Cardiac fibroblast (primary cell): Measurements from ENCODE around the gene EGLN2.
"Not testable (repeated sequence)": the region's sequence is repeated elsewhere in the genome, so short reads cannot be mapped to it uniquely, and the experiment has no call there.

Source experiments
- DNase-seq, 2 donors: peaks; one replicate each; pipeline versions ENCODE4 v3.0.0 to v3.0.0-alpha.2; 2010; ENCODE audit warnings: low read depth in 2 of 2
- H3K4me3 ChIP-seq, 2 donors: replicated peaks in 1 of 2; 1 replicate in 1 of 2; 2 replicates in 1 of 2; pipeline ENCODE4 v1.5.1; 2011; ENCODE audit warnings: low read depth in 2 of 2, low read length in 2 of 2, mild to moderate bottlenecking in 2 of 2, moderate library complexity in 1 of 2
- TF ChIP-seq, protein P1 (sequence below): IDR thresholded peaks from one replicate; pipeline ENCODE4 v1.5.1; 2011; ENCODE audit warnings: low read depth, mild to moderate bottlenecking, low read length, inconsistent platforms

Gene EGLN2

DNA sequence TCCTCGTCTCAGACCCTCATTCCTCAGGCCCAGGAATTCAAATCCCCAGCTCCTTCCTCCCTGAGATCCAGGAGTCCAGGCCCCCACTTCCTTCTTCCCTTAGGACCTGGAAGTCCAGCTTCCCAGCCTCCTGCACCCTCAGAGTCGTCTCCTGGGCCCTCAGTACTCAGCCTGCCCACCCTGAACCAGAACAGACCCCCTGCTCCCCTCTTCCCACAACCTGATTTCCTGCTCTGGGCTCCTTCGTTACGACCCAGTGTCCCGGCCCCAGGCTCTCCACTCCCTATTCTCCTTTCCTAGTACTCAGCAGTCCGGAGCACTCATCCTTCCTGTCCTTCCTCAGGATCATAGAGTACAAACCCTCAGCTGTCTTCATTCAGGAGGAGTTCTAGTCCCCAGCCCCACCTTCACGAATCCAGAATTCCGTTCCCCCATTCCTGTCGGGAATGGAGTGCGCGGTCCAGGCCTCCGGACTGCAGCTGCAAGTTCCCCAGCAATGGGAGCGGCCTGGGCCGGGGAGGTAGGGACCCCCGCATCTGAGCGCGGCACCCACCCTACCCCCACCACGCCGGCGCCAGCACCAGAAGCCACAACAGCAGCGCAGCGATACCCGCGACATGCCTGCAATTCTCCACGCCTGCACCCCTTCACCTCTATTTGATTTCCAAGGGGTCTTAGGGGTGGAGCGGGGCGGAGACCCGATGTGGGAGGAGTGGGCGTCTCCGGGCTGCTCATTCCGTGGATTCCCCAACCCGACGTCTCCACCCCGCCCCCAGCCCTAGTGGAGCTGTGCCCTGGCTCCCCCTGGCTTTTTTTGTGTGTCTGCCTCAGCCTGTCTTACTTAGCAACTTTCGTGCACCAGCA, 12.7 kb downstream of the EGLN2 start:
- TF ChIP-seq, protein P1, sequence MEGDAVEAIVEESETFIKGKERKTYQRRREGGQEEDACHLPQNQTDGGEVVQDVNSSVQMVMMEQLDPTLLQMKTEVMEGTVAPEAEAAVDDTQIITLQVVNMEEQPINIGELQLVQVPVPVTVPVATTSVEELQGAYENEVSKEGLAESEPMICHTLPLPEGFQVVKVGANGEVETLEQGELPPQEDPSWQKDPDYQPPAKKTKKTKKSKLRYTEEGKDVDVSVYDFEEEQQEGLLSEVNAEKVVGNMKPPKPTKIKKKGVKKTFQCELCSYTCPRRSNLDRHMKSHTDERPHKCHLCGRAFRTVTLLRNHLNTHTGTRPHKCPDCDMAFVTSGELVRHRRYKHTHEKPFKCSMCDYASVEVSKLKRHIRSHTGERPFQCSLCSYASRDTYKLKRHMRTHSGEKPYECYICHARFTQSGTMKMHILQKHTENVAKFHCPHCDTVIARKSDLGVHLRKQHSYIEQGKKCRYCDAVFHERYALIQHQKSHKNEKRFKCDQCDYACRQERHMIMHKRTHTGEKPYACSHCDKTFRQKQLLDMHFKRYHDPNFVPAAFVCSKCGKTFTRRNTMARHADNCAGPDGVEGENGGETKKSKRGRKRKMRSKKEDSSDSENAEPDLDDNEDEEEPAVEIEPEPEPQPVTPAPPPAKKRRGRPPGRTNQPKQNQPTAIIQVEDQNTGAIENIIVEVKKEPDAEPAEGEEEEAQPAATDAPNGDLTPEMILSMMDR = no peak
- DNase-seq = no peak
- no peak overlapping the region for H3K4me3 ChIP-seq

DNA sequence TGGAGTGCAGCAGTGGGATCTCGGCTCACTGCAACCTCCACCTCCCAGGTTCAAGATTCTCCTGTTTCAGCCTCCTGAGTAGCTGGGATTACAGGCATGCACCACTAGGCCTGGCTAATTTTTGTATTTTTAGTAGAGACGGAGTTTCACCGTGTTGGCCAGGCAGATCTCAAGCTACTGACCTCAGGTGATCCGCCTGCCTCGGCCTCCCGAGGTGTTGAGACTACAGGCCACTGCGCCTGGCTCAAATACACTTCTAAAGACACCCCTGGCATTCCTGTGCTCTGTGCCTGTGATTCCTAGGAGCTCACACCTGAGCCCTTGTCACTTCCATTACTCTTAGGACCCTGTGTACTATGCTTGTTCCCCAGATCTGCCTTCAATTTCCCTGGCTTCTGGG, 13.6 kb downstream of the EGLN2 start:
- not testable (repeated sequence) for H3K4me3 ChIP-seq, DNase-seq

DNA sequence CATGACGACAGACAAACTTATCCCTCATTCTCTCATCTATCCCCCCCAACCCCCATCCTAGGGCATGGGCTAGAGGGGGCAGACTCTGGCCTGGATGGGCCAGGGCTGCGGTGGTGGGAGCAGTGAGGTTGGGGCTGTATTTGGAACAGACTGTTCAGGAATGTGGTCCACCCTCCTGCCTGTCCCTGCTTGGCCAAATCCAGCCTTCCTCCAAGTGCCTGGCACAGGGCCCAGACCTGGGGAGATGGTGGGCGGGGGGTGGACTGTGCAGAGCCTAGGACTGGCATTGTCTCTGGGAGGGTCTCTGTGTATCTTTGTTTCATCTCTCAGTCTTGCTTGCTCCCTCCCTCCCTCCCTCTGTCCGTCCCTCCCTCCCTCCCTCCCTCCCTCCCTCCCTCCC, 14.2 kb downstream of the EGLN2 start:
- no peak overlapping the region for H3K4me3 ChIP-seq
- TF ChIP-seq, protein P1 = no peak
- peak in 1 of 2 donors; percentile 74 for DNase-seq

DNA sequence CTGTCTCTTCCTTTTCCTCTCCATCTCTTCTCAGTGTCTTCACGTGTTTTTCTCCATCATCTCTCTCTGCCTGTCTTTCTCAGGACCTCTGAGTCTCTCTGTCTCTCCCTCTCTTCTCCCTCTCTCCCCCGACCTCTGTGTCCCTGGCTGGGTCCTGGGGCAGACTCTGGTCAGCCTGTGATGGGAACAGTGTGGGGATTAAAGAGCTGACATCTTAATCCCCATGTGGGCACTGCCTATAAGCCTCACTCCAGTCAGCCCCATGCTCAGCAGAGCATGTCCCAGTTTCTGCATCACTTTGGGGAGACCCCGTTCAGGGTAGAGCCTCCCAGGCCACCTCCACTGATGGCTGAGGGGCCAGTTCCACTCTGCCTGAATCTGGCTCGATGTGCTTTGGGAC, 16.2 kb downstream of the EGLN2 start:
- TF ChIP-seq, protein P1 = no peak
- DNase-seq = no peak

DNA sequence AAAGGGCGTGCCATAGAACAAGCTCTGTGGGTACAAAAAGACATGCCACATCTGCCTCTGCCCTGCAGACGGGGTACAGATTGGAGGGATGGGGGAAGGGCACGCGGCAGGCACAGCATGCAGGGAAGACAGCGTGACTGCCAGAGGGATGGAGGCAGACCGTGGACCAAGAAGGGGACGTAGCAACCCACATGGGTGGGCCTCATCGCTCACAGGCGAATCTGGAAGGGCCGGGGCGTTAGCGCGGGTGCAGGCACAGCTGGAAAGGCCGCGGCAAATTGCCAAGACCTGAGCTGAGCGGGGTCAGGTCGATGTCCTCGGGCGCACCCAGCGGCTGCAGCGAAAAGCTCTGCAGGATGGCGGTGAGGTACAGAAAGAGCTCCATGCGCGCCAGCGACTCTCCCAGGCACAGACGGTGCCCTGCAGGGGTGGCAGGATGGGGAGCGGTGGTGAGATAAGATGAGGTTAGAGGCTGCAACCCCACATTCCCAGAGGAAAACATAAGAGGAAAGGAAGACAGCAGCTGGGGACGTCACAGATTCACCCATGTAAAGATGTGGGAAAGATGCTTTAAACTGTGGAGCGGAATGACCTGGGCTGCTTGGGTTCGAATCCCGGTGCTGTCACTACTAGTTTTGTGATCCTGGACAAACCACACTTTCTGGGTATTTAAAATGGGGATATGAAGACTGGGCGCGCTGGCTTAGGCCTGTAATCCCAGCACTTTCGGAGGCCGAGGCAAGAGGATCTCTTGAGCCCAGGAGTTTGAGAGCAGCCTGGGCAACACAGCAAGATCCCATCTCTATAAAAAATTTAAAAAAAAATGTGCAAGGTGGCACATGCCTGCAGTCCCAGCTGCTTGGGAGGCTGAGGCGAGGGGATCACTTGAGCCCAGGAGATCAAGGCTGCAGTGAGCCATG, 19.7 kb downstream of the EGLN2 start:
- peak overlapping the region in 1 of 2 donors; percentile 38 for H3K4me3 ChIP-seq
- peak; percentile 61 to 63 for DNase-seq
- TF ChIP-seq, protein P1 = peak; percentile 28

More for the DNA sequence above, 16.2 kb downstream of the EGLN2 start:
- no peak overlapping the region for H3K4me3 ChIP-seq

DNA sequence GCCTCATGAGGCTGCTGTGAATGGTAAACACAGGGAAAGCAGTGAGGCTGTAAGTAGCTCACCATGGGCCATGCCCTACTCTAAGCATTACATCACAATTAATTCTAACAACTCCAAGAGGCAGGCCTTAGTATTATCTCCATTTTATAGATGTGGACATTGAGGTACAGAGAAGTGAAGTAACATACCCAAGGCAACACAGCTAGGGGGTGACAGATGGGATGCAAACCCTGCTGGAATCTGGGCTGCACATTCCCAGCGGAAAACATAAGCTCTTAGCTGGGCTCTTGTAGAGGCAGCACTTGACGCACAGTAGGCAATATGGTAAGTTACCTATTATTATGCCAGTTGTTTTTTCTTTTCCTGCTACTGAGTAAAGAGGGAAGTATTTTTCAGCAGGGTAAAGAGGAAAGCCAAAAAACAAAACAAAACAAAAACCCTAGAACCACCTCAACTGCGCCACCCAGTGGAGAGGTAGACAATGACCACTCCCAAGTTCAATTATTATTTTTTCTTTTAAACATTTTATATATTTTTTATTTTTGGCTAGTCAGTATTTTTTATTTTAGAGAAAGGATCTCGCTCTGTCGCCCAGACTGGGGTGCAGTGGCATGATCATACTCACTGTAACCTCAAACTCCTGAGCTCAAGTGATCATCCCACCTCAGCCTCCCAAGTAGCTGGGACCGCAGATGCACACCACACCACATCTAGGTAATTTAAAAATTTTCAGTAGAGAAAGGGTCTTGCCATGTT, 20.7 kb downstream of the EGLN2 start:
- not testable (repeated sequence) for H3K4me3 ChIP-seq
- TF ChIP-seq, protein P1 = peak; percentile 57
- peak; percentile 57 to 67 for DNase-seq
